Right renal pelvis (tissue), 4 donors: ENCODE data around the gene IGSF8. TPM values are rescaled to one million over a fixed set of nuclear protein-coding genes. Genes with fewer than 3 reads are reported as not detected.

Experiments used
- DNase-seq, 4 donors: peaks; one replicate each; pipeline ENCODE4 v3.0.0-alpha.2; 2013; ENCODE audit warnings: low read depth in 4 of 4, low spot score in 3 of 4, missing footprints in 1 of 4
- polyA plus RNA-seq, 4 donors: library from polyadenylated mRNA; unstranded; fragments of 120-200 nt; gene quantifications; one replicate each; pipeline ENCODE4 v1.2.1, GENCODE V29; 2013; ENCODE audit not compliant: insufficient read length in 4 of 4

IGSF8 gene, protein sequence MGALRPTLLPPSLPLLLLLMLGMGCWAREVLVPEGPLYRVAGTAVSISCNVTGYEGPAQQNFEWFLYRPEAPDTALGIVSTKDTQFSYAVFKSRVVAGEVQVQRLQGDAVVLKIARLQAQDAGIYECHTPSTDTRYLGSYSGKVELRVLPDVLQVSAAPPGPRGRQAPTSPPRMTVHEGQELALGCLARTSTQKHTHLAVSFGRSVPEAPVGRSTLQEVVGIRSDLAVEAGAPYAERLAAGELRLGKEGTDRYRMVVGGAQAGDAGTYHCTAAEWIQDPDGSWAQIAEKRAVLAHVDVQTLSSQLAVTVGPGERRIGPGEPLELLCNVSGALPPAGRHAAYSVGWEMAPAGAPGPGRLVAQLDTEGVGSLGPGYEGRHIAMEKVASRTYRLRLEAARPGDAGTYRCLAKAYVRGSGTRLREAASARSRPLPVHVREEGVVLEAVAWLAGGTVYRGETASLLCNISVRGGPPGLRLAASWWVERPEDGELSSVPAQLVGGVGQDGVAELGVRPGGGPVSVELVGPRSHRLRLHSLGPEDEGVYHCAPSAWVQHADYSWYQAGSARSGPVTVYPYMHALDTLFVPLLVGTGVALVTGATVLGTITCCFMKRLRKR
- polyA plus RNA-seq = 10 to 100 TPM; 30.0 to 42.3 (median 31.4) TPM

DNA sequence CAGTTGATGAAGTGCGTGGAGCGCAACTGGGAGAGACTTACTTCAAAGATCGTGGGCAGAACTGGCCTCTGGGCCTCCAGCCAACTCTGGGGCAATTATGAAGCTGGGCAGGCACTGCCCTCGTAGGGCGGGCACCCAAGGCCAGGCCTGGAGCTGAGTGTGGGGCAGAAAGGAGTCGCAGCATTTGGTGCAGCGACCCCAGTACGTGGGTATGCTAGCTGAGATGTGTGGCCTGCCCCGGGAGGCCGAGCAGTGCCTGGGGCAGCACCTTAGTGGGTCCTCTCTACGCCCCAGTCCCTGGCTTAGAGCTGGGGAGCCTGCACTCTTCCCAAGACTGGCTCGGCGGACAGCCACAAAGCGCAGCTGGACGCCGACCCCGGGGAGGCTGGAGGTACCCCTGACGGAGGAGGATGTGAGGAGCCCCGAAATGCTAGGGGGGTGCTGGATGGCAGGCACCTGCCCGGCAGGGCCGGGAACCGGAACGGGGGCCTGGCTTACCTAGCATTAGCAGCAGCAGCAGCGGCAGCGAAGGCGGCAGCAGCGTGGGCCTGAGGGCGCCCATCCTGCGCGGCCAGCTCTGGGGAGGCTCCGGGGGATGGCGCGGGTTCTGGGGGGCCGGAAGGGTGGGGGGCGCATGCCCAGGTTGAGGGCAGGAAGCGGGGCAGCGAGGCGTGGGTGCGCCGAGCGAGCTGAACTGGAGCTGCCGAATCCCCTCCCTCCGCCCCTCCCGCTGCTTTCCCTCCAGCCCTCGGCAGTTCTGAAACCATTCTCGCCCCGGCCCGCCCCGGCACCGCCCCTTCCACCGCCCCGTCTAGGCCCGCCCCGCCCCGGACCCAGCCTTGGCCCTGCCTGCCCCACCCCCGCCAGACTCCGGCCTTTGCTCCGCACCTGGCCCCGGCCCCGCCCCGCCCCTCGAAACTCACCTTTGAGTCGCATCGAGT, at the start of gene IGSF8:
Gene IGSF8 (minus strand): TSS at position 709 of the 941 bp plus-strand sequence. CDS start 147 bp downstream, at position 562.
- peak in 2 of 4 donors; percentile 72 to 73 for DNase-seq

GRCh38 chr1:160148121-160148520, 49.7 kb upstream of the IGSF8 start:
- DNase-seq = no peak

- DNase-seq = no peak
Measured at GRCh38 chr1:160146107-160146506, 47.7 kb upstream of the IGSF8 start.

- no peak for DNase-seq
Measured at GRCh38 chr1:160144921-160145320, 46.5 kb upstream of the IGSF8 start.

GRCh38 chr1:160143695-160144094, 45.3 kb upstream of the IGSF8 start:
- DNase-seq = no peak

- DNase-seq = no peak
Measured at GRCh38 chr1:160139840-160140239, 41.4 kb upstream of the IGSF8 start.

DNA sequence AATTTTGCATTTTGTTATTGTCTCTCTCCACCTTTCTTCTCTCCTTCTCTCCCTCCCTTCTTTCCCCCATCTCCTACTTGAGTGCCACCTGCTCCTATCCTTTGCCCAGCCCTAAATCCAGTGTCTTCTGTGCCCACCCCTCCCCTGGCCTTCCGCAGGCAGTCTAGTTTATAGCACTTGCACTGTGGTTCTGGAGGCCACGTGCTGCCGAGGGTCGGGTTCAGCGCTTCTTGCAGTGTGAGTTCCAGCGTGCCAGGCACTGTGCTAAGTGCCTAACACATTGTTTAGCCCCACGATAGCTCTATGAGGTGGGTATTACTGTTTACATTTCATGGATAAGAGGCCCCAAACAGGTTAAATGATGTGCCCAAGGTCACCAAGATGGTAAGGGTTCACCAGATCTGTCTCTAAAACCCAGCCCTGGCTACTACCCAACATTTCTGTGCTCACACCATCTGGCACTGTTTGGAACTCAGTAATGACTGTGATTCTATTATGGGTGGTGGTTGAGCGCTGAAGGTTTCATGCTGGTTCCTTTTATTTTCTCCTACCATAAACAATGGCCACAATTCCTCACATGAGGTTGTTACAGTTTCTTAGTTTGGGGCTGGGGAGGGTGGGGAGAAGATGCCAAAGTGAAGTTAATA, 38.9 kb upstream of the IGSF8 start:
- no peak for DNase-seq

DNA sequence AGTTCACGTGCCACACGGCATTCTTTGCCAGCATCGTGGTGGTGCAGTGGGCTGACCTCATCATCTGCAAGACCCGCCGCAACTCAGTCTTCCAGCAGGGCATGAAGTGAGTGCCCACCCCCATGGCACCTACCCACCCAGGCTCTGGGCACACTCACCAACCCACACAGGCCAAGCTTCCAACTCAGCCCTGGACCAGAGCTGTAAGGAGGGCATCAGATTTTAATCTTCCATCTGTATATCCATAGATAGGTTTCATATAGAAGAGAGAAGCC, 38.4 kb upstream of the IGSF8 start:
- DNase-seq = no peak

- DNase-seq = no peak
Measured at GRCh38 chr1:160136121-160136925, 37.9 kb upstream of the IGSF8 start.

- no peak for DNase-seq
Measured at GRCh38 chr1:160134791-160135572, 36.6 kb upstream of the IGSF8 start.

DNA sequence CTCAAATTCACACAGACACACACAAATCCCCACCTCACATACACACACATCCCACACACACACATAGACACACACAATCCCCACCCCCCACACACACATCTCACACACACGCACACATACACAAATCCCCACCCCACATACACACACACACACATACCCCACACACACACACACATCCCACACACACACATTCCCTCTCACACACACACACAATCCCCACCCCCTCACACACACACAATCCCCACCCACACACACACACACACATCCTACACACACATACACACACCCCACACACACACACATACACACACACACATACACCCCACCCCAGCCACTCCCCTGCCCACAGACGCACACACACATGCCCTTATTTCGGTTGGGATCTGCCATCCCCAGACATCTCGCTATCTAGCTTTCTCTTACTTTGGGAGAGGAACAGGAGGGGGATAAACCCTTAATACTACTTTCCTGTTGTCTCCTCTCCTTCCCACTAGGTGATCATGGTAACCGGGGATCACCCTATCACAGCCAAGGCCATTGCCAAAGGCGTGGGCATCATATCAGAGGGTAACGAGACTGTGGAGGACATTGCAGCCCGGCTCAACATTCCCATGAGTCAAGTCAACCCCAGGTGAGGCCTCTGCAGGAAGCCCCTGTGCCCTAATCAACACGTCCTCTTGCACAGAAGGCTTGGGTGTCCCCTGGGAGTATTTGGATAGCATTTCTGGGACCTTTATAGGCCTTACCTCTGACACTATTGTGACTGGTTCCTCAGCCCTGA, 35.8 kb upstream of the IGSF8 start:
- DNase-seq = no peak

DNA sequence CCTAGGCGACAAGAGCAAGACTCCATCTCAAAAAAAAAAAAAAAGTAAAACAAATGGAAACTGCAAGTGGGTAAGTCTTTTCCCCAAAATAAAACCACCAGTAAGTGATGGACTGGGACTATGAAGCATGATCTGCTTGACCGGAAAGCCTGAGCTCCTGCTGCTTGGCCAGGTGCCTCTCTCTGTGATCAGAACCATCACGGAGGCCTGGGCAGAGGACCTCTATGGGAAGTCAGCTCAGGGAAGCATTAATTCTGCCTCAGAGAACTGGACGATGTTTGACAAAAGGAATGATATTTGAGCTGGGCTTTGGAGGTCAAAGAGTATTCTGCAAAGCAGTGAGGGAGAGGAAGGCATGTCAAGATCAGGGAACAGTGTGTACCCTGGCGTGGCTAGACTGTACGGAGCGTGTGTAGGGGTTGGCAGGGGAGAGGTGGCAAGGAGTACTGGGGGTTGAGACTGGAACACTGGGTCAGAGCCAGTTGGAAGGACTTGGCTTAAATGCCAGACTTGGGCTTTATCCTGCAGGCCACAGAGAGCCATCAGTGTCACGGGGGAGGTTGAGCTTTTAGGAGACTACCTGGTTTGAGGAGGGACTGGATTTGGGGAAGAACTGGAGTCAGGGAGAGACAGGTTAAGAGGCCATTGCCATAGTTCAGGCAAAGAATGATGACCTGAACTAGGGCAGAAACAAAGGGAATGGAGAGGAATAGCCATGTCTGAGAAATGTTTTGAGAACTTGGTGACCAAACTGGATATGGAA, 33.6 kb upstream of the IGSF8 start:
- no peak for DNase-seq

GRCh38 chr1:160130939-160131338, 32.5 kb upstream of the IGSF8 start:
- DNase-seq = no peak

DNA sequence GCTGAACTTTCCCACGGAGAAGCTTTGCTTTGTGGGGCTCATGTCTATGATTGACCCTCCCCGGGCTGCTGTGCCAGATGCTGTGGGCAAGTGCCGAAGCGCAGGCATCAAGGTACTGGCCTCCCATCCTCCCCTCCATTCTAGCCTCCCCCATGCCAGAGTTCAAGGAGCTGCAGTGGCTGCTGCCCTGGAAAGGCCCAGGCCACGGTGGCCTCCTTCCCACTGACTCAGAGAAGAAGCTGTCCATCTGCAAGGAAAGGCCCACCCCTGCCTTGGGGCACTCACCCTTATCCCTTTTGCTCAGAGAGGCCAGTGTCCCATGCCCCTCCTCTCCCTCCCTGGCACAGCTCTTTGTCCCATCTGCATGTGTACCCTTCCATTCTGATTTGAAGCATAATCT, 32.1 kb upstream of the IGSF8 start:
- DNase-seq = no peak

DNA sequence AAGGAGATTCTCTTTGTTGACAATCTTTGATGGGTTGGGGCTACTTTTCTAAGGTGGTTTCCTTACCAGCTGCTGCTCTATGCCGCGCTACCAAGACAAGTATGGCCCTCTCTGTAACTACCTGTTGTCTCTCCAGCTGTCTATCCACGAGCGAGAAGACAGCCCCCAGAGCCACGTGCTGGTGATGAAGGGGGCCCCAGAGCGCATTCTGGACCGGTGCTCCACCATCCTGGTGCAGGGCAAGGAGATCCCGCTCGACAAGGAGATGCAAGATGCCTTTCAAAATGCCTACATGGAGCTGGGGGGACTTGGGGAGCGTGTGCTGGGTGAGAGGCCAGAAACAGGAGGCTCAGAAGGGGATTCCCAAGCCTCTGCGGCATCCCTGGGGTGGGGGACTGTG, 31.5 kb upstream of the IGSF8 start:
- no peak for DNase-seq

DNA sequence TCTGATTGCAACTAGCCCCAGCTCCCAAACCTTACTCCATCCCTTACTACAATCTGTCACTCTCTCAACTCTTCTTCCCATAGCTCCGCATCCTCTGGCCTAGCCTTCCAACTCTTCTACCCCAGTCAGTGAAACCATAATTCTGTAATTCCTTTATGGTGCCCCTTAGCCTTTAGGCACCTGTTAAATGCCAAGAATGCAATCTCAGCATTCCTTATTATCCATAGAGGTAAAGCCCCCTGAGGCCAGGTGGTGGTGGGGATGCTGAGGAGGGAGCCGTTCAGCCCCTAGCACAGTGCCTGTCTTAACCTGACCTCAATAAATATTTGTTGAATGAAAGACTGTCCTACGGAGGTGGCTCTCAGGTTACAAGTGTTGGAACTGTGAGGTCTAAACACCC, 31.1 kb upstream of the IGSF8 start:
- DNase-seq = no peak

DNA sequence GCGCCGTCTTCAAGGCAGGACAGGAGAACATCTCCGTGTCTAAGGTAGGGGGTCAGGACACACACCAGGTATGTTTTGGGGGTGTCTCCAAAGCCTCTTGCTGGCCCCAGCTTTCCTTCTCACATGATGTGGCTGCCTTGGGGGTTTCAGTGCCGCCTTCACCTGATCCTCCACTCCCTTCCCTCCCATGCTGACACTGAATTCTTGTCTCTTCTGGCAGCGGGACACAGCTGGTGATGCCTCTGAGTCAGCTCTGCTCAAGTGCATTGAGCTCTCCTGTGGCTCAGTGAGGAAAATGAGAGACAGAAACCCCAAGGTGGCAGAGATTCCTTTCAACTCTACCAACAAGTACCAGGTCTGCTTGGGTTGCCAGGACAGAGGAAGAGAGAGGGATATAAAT, 30.6 kb upstream of the IGSF8 start:
- no peak for DNase-seq

DNA sequence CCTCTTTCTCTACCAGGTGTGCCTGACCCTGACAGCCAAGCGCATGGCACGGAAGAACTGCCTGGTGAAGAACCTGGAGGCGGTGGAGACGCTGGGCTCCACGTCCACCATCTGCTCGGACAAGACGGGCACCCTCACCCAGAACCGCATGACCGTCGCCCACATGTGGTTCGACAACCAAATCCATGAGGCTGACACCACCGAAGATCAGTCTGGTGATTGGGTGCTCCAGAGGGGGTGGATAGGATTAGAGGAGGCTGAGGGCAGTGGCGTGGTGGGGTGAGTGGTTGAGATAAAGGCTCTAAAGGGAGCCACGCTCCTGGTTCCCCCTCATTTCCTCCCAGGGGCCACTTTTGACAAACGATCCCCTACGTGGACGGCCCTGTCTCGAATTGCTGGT, 30.2 kb upstream of the IGSF8 start:
- no peak for DNase-seq
